GM20431 (cell line): ENCODE data around the gene TLK2.
"Not testable (repeated sequence)": the region's sequence is repeated elsewhere in the genome, so short reads cannot be mapped to it uniquely, and the experiment has no call there.

Experiments used
- in situ Hi-C: fragments of 300-500 bp; cut with MseI, MboI; formaldehyde crosslinking; loops from one replicate; pipeline ENCODE4 v1.15.0; 2020; ENCODE audit warnings: low sequenced_read_pairs; ENCODE audit not compliant: unreplicated experiment

The TLK2 gene

GRCh38 chr17:62478424-62478879 is at the start of gene TLK2:
Gene TLK2 (plus strand): TSS chr17:62478825. CDS start chr17:62481126, 2,301 bp downstream.
- in situ Hi-C loops: no loop called here

GRCh38 chr17:62435251-62435650 is 43.4 kb upstream of the TLK2 start:
- in situ Hi-C loops: not testable (repeated sequence)

- in situ Hi-C loops: not testable (repeated sequence)
Measured at GRCh38 chr17:62441181-62441580, 37.4 kb upstream of the TLK2 start.

GRCh38 chr17:62444063-62444462 is 34.6 kb upstream of the TLK2 start:
- in situ Hi-C loops: no loop called here

GRCh38 chr17:62445791-62446190 is 32.8 kb upstream of the TLK2 start:
- in situ Hi-C loops: not testable (repeated sequence)

- in situ Hi-C loops: not testable (repeated sequence)
Measured at GRCh38 chr17:62452195-62452594, 26.4 kb upstream of the TLK2 start.

- in situ Hi-C loops: not testable (repeated sequence)
Measured at GRCh38 chr17:62453041-62453440, 25.6 kb upstream of the TLK2 start.

GRCh38 chr17:62453656-62454055 is 25.0 kb upstream of the TLK2 start:
- in situ Hi-C loops: not testable (repeated sequence)

GRCh38 chr17:62454111-62454510 is 24.5 kb upstream of the TLK2 start:
- in situ Hi-C loops: not testable (repeated sequence)

GRCh38 chr17:62456016-62456415 is 22.6 kb upstream of the TLK2 start:
- in situ Hi-C loops: no loop called here

GRCh38 chr17:62458483-62458882 is 20.1 kb upstream of the TLK2 start:
- in situ Hi-C loops: not testable (repeated sequence)

- in situ Hi-C loops: not testable (repeated sequence)
Measured at GRCh38 chr17:62464422-62464821, 14.2 kb upstream of the TLK2 start.

- in situ Hi-C loops: not testable (repeated sequence)
Measured at GRCh38 chr17:62465271-62465670, 13.4 kb upstream of the TLK2 start.

GRCh38 chr17:62470666-62471379 is 7.8 kb upstream of the TLK2 start:
- in situ Hi-C loops: not testable (repeated sequence)

GRCh38 chr17:62471380-62471880 is 7.2 kb upstream of the TLK2 start:
- in situ Hi-C loops: not testable (repeated sequence)

- in situ Hi-C loops: not testable (repeated sequence)
Measured at GRCh38 chr17:62473030-62473982, 5.3 kb upstream of the TLK2 start.

GRCh38 chr17:62477111-62477510 is 1.5 kb upstream of the TLK2 start:
- in situ Hi-C loops: not testable (repeated sequence)

GRCh38 chr17:62477718-62478408 is 762 bp upstream of the TLK2 start:
- in situ Hi-C loops: not testable (repeated sequence)

GRCh38 chr17:62478880-62479638 is 434 bp downstream of the TLK2 start:
- in situ Hi-C loops: not testable (repeated sequence)
